ENCODE data around the gene MBD3L2B.

The MBD3L2B gene

GRCh38 chr19:7013678-7014077, 7.6 kb downstream of the MBD3L2B start:
- DNase-seq (ENCODE audit: low spot score), result peak; percentile 58
- FAIRE-seq, result peak; percentile 62

- no peak for DNase-seq (ENCODE audit: low spot score)
- no peak for FAIRE-seq
Measured at GRCh38 chr19:7010722-7011593, 10.3 kb downstream of the MBD3L2B start.

GRCh38 chr19:7007859-7008258, 13.4 kb downstream of the MBD3L2B start:
- FAIRE-seq, result no peak
- DNase-seq (ENCODE audit: low spot score), result no peak

GRCh38 chr19:7006135-7006704, 15.0 kb downstream of the MBD3L2B start:
- FAIRE-seq, result no peak
- DNase-seq (ENCODE audit: low spot score), result no peak

GRCh38 chr19:7004313-7004931, 16.8 kb downstream of the MBD3L2B start:
- FAIRE-seq, result no peak
- DNase-seq (ENCODE audit: low spot score), result peak; percentile 38

GRCh38 chr19:7000816-7001215, 20.4 kb downstream of the MBD3L2B start:
- DNase-seq (ENCODE audit: low spot score) (no peak), FAIRE-seq (no peak)

GRCh38 chr19:7000333-7000732, 20.9 kb downstream of the MBD3L2B start:
- no peak for DNase-seq (ENCODE audit: low spot score)
- FAIRE-seq, result no peak

GRCh38 chr19:6999933-7000332, 21.3 kb downstream of the MBD3L2B start:
- DNase-seq (ENCODE audit: low spot score) (no peak), FAIRE-seq (no peak)

- FAIRE-seq (no peak), DNase-seq (ENCODE audit: low spot score) (peak; percentile 6)
Measured at GRCh38 chr19:6997679-6998445, 23.4 kb downstream of the MBD3L2B start.

- no peak for DNase-seq (ENCODE audit: low spot score)
- no peak for FAIRE-seq
Measured at GRCh38 chr19:6996810-6997209, 24.4 kb downstream of the MBD3L2B start.

- peak; percentile 95 for FAIRE-seq
- DNase-seq (ENCODE audit: low spot score), result no peak
Measured at GRCh38 chr19:6995054-6995453, 26.2 kb downstream of the MBD3L2B start.

- no peak for DNase-seq (ENCODE audit: low spot score)
- no peak for FAIRE-seq
Measured at GRCh38 chr19:6988257-6988656, 33.0 kb downstream of the MBD3L2B start.

GRCh38 chr19:6987850-6988249, 33.4 kb downstream of the MBD3L2B start:
- FAIRE-seq (no peak), DNase-seq (ENCODE audit: low spot score) (no peak)

- DNase-seq (ENCODE audit: low spot score) (no peak), FAIRE-seq (no peak)
Measured at GRCh38 chr19:6983448-6983847, 37.8 kb downstream of the MBD3L2B start.

- FAIRE-seq (no peak), DNase-seq (ENCODE audit: low spot score) (no peak)
Measured at GRCh38 chr19:6979399-6979798, 41.8 kb downstream of the MBD3L2B start.

- DNase-seq (ENCODE audit: low spot score) (no peak), FAIRE-seq (no peak)
Measured at GRCh38 chr19:6976197-6976596, 45.0 kb downstream of the MBD3L2B start.

GRCh38 chr19:6971366-6971765, 49.9 kb downstream of the MBD3L2B start:
- FAIRE-seq (no peak), DNase-seq (ENCODE audit: low spot score) (peak; percentile 67)

GRCh38 chr19:6970443-6970842, 50.8 kb downstream of the MBD3L2B start:
- FAIRE-seq (no peak), DNase-seq (ENCODE audit: low spot score) (no peak)

- DNase-seq (ENCODE audit: low spot score) (no peak), FAIRE-seq (no peak)
Measured at GRCh38 chr19:6970021-6970420, 51.2 kb downstream of the MBD3L2B start.

- FAIRE-seq (no peak), DNase-seq (ENCODE audit: low spot score) (no peak)
Measured at GRCh38 chr19:6969490-6969889, 51.7 kb downstream of the MBD3L2B start.

Data from urothelium cell line (cell line).